Smooth muscle cell of the brain vasculature (primary cell): ENCODE data around the gene CCR5AS.
"Not testable (repeated sequence)": the region's sequence is repeated elsewhere in the genome, so short reads cannot be mapped to it uniquely, and the experiment has no call there.

Source experiments
- DNase-seq: peaks from one replicate; pipeline ENCODE4 v3.0.0-alpha.2; 2012; ENCODE audit warnings: low read depth, low spot score

The CCR5AS gene

GRCh38 chr3:46356909-46357308, 50.0 kb downstream of the CCR5AS start:
- DNase-seq: no peak

GRCh38 chr3:46356276-46356675, 50.6 kb downstream of the CCR5AS start:
- no peak for DNase-seq

GRCh38 chr3:46354984-46355383, 51.9 kb downstream of the CCR5AS start:
- DNase-seq: no peak

DNA sequence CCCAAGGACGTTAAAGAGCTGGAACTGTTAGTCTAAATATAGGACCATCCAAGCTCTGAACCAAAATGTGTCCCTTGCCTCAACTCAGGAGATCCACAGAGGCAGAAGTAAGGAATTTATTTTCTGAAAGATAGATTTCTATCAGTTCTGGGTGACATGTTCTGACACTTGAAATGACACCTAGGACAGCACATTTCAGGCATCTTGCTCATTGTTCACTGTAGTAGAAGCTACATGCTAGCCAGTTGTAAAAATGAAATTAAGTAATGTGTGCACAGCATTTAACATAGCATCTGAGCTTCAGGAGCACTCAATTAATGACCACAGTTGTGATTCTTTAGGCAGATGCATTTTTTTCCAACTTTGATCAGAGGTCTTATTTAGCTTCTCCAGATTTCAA, 52.4 kb downstream of the CCR5AS start:
- no peak for DNase-seq

GRCh38 chr3:46353647-46354410, 53.0 kb downstream of the CCR5AS start, which contains the start of gene CCR2:
TSS of gene CCR2 (plus strand) at chr3:46354111. CDS start at chr3:46357528, 3,417 bp downstream.
- no peak for DNase-seq

GRCh38 chr3:46353090-46353489, 53.8 kb downstream of the CCR5AS start:
- no peak for DNase-seq

DNA sequence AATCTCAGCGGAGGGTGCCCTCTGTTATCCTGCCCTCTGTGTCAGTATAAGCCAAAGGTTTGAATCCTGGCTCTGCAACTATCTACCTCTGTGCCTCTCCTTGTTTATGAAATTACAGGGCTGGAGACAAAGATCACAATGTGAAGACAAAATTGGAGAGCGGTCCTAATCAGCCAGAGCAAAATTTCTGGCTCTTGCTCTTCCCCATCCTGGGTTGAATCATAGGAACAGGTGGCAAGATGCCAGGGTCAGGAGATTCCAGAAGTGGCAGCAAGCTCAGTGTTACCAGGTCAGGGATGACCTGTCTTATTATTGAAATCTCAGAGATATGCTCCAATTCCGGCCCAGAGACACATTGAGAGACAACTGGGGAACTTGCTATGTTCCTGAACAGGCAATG, 55.2 kb downstream of the CCR5AS start:
- DNase-seq: no peak

DNA sequence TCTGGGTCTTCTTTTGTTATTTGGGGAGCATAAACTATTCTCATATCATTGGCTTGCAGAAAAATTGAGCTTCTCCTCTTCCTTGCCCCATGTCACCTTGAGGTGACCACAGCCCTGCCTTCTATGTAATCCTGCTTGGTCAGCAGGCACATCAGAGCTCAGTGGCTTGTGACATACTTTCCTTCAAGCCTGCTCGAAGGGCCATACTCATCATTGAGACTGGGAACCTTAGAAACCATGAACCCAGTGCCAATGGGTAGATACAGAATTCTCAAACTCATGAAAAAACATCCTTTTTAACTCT, 56.7 kb downstream of the CCR5AS start:
- DNase-seq: no peak

DNA sequence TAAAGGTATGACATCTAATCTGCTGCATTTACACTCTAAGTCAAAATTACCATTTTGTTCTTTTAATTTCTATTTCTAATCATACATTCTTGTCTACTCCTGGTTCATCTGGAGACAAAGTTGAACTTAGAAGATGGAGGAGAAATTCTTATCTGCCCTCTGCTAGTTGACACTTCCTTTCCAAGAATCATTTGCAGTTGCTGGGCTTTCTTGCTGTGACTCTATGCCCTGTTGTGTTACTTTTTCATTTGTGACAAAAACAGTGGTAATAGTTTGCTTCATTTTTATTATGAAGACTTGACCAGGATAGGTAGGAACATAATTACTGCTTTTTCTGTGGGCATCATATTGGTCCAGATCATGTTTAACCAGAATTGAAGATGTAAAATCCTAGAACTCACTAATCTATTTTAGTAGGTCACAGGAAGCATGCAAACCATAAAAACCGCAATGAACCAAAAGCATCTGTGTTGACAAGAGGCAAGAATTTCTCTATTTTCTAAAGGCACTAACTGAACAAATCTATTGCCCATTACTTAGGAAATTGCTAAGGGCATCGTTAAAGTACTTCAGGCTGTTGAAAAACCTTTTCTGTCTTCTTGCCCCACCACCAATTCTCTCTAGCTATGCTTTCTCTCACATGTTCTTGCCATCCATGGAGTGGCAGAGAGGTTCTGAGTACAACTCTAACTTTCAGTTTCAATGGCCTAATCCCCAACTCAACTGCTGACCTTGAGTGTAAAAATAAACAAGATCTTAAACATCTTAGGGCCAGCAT, 57.2 kb downstream of the CCR5AS start:
- DNase-seq: no peak

GRCh38 chr3:46348823-46349482, 57.9 kb downstream of the CCR5AS start:
- no peak for DNase-seq

- DNase-seq: no peak
Measured at GRCh38 chr3:46344476-46344875, 62.4 kb downstream of the CCR5AS start.

GRCh38 chr3:46338840-46339239, 68.0 kb downstream of the CCR5AS start:
- no peak for DNase-seq

GRCh38 chr3:46337911-46338310, 69.0 kb downstream of the CCR5AS start:
- DNase-seq: no peak

GRCh38 chr3:46335541-46335940, 71.3 kb downstream of the CCR5AS start:
- DNase-seq: no peak

DNA sequence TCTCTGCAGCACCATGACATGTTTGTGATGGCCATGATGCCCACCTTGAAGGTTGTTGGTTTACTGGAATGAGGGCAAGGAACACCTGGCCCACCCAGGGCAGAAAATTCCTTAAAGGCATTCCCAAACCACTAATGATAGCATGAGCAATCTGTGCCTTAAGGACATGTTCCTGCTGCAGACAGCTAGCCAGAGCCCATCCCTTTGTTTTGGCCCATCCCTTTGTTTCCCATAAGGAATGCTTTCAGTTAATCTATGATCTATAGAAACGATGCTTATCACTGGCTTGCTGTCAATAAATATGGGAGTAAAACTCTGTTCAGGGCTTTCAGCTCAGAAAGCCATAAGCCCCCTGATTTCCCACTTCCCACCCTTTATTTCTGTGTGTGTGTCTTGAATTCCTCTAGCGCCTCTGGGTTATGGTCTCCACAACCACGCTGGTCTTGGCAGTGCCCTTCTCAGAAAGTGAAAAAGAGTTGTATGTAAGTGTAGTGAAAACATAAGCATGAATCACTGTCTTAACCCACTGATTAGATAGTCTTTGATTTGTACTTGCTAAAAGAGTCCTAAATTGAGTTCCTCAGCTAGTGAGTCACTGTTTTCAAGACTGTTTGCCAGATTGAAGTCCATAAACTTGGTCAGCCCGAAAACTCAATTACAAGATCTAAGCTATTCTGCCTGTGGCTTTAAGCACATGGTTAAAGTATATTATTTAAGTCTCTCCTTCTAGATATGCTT, 72.0 kb downstream of the CCR5AS start:
- no peak for DNase-seq

DNA sequence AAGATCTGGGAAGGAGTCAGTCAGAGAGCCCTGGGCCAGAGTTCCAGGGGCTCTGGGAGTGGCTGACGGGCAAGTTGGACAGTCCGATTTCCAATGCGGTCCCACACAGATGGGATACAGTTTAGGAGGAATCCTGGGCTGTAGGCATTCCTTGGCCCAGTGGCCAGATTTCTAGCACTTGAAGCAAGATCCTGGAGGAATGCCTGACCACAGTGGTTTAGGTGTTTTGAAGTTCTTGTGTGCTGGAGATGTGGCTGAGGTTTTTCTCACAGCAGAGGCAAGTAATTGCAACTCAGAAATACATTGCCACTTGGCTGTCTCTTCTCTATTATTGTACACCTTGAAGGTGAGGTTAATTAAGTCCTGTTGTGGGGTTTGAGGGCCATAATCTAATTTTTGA, 76.2 kb downstream of the CCR5AS start:
- not testable (repeated sequence) for DNase-seq

- DNase-seq: no peak
Measured at GRCh38 chr3:46325645-46326300, 81.1 kb downstream of the CCR5AS start.

GRCh38 chr3:46324036-46324435, 82.8 kb downstream of the CCR5AS start:
- DNase-seq: no peak

DNA sequence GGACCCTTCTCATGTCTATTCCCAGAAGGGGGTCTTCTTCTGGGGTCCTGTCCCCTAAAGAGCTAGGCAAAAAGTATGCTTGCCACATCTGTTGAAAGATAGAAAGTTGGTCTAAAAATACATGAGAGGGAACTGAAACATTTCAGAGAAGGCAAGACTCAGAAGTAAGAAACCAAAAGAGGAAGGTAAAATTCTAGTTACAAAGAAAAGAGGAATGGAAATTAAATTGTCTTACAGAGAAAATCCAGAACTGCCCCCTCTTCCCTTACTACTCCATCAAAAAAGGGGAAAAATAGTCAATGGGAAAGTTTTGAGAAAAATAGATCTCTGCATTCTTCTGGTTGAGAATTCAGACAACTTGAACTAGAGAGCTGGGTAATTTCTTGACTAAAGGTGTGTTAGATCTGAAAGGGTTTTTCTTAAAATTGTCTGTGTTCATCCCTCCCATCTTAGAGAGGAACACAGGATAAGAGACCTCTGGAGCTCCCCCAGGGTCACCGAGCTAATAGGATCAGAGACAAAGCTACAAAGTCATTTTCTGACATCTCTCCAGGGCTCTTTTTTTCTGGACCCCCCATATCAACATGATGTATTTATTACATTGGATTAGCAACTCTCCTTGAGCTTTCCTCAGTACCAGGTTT, 85.3 kb downstream of the CCR5AS start:
- DNase-seq: no peak

- DNase-seq: no peak
Measured at GRCh38 chr3:46318207-46318927, 88.5 kb downstream of the CCR5AS start.
